Upper lobe of left lung (tissue), 6 donors: Measurements from ENCODE around the gene KRT2. TPM values are rescaled to one million over a fixed set of nuclear protein-coding genes. Genes with fewer than 3 reads are reported as not detected.

Experiments
- ATAC-seq, 2 donors: fragments of 200-7000 bp; cut with Tn5 transposase; one replicate each; pipeline ENCODE4 v1.9.1; 2022; ENCODE audit warnings: mild to moderate bottlenecking in 2 of 2, moderate library complexity in 2 of 2; ENCODE audit not compliant: low FRiP score in 2 of 2
- DNase-seq, 2 donors: peaks; one replicate each; pipeline ENCODE4 v3.0.0-alpha.2; 2019 to 2020
- H3K27ac ChIP-seq, 4 donors: fragments of 200-600 bp; sonication (generic); one replicate each; pipeline ENCODE4 v1.5.1; 2016 to 2019
- H3K27me3 ChIP-seq, 4 donors: fragments of 200-600 bp; sonication (generic); one replicate each; pipeline ENCODE4 v1.5.1; 2017 to 2019
- H3K36me3 ChIP-seq, 4 donors: fragments of 200-600 bp; sonication (generic); one replicate each; pipeline ENCODE4 v1.5.1; 2016 to 2019
- H3K4me1 ChIP-seq, 4 donors: fragments of 200-600 bp; sonication (generic); one replicate each; pipeline ENCODE4 v1.5.1; 2018 to 2019
- H3K4me3 ChIP-seq, 4 donors: fragments of 200-600 bp; sonication (generic); one replicate each; pipeline ENCODE4 v1.5.1; 2017 to 2019; ENCODE audit warnings: mild to moderate bottlenecking in 2 of 4, moderate library complexity in 1 of 4
- H3K9me3 ChIP-seq, 4 donors: fragments of 200-600 bp; sonication (generic); one replicate each; pipeline ENCODE4 v1.5.1; 2018 to 2019
- CTCF ChIP-seq, 6 experiments: fragments of 450-650 bp in 4 of 6; fragments of 200-600 bp in 2 of 6; sonication (generic) in 2 of 6; IDR thresholded peaks; one replicate each; pipeline ENCODE4 v1.5.1; 2016 to 2019; ENCODE audit warnings: antibody characterized with exemption in 6 of 6
- EP300 ChIP-seq, 4 donors: sonication (generic); formaldehyde crosslinking; IDR thresholded peaks; one replicate each; pipeline ENCODE4 v1.5.1; 2017; ENCODE audit warnings: antibody characterized with exemption in 4 of 4, control low read depth in 2 of 4
- POLR2A ChIP-seq, 4 donors: fragments of 450-650 bp; IDR thresholded peaks; one replicate each; pipeline ENCODE4 v1.5.1; 2016 to 2017; ENCODE audit warnings: antibody characterized with exemption in 4 of 4, mild to moderate bottlenecking in 2 of 4
- POLR2AphosphoS5 ChIP-seq, 2 donors: sonication (generic); formaldehyde crosslinking; IDR thresholded peaks; one replicate each; pipeline ENCODE4 v1.5.1; 2017; ENCODE audit warnings: antibody characterized with exemption in 2 of 2
- WGBS, 2 donors: methylation state at CpG; one replicate each; pipeline ENCODE4 v1.1.5; 2017 to 2018; 5-methylcytosine and 5-hydroxymethylcytosine counted together
- total RNA-seq, 6 donors: library from RNA; depleted of rRNA in 4 of 6; stranded (reverse); fragments of >200 nt in 4 of 6; gene quantifications; one replicate each; pipeline versions ENCODE4 v1.1.0 to v1.2.1, GENCODE V29; 2016 to 2021
- donor health status: DM: no; HTN: no; CAD: no; lungs with moderate emphysema.
- donor health status: DM: no; HTN: yes; CAD: no; lungs with severe emphysema.

Gene KRT2
- total RNA-seq, 6 donors from 2014 or later = not detected

DNA sequence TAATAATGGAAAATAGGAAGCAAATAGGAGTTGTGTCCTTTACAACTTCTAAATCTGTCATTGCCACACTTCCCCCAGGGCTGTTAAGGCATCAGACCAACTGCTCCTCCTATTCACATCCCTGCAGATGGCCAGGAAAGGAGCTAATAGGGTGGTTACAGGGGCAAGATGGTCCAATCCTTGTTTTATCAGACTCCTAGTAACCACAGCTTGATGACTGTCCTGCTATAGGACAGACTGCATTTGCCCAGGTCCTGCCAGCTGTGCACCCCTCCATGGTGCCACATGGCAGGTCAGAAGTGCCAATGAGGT is 10.9 kb upstream of the KRT2 start:
- Histone ChIP-seq H3K36me3 (no peaks in the 10 kb centered on the region), H3K9me3 (no peaks in the 10 kb centered on the region), H3K4me1 (no peaks in the 10 kb centered on the region), H3K27ac (no peak overlapping the region), H3K27me3 (no peaks in the 10 kb centered on the region), H3K4me3 (no peak overlapping the region)
- TF ChIP-seq POLR2AphosphoS5 (IDR thresholded peaks at IDR 0.05) = no peak
- no peak for TF ChIP-seq CTCF (IDR thresholded peaks at IDR 0.05)
- no peak for TF ChIP-seq POLR2A (IDR thresholded peaks at IDR 0.05)
- no peak for TF ChIP-seq EP300 (IDR thresholded peaks at IDR 0.05)
- DNase-seq (no peak), ATAC-seq (no peak)

DNA sequence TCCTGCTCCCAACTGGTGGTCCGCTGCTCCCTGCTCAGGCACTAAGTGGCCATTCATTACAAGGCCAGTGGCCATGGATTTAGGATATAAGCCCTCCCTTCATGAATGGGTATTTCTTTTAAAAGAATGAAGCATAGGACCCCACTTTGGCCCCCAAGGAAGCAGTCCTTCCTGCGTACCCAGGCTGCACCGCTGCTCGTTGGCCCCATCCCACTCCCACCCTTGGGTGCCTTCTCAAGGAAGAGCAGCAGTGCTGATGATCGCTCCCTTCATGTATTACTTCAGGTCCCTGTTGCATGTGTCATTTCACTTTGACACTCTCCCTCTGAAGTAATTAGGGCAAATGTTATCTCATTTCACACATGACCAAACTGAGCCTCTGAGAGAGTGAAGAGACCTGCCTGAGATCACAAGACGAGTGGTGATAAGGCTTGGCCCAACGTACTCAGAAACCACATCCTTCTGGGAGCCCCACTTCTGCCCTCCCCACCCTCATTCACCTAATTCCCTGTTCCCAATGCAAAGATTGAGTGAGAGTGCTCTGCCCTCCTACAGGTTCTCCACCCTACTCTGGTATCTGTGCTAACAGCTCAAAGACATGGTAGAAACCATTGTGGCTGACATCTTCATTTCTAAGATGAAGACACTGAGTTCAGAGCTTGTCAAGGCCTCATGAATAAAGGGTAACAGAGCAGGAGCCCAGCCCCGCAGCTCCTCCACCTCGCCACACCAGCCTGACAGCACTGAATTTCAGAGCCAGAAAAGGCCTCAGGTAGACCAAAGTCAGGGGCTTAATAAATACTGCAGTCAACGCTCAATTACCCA is 10.3 kb upstream of the KRT2 start:
- 63 to 72% methylated on average over 10 of the region's 10 CpGs for WGBS, 2 donors
- Histone ChIP-seq H3K36me3 (no peaks in the 10 kb centered on the region), H3K9me3 (no peaks in the 10 kb centered on the region), H3K27me3 (no peaks in the 10 kb centered on the region), H3K27ac (no peak overlapping the region), H3K4me1 (no peaks in the 10 kb centered on the region), H3K4me3 (no peak overlapping the region)
- ATAC-seq (no peak), DNase-seq (no peak)
- TF ChIP-seq POLR2A (IDR thresholded peaks at IDR 0.05) (no peak), POLR2AphosphoS5 (IDR thresholded peaks at IDR 0.05) (no peak), EP300 (IDR thresholded peaks at IDR 0.05) (no peak), CTCF (IDR thresholded peaks at IDR 0.05) (no peak)

DNA sequence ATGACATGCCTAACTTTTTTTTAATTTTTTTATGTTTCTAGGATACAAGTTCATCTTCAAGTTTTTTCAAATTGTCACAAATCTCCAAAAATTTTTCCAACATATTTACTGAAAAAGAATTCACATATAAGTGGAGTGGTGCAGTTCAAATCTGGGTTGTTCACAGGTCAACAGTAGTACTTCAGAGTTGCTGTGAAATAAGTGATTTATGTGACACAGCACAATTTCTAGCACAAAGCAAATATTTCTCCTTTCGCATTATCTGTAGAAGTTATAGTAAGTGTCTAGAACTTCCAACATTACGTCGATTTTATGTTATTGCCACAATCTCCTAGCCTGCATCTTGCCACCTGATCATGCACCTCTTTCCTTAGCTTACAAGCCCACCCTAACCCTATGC is 9.7 kb upstream of the KRT2 start:
- H3K4me3 ChIP-seq = no peak overlapping the region
- no peak overlapping the region for H3K27ac ChIP-seq
- DNase-seq = no peak
- no peaks in the 10 kb centered on the region for H3K9me3 ChIP-seq
- ATAC-seq = no peak
- H3K36me3 ChIP-seq = no peaks in the 10 kb centered on the region
- WGBS, 2 donors = 84 to 91% methylated on average over 3 of the region's 3 CpGs
- H3K27me3 ChIP-seq = no peaks in the 10 kb centered on the region
- TF ChIP-seq POLR2AphosphoS5 (IDR thresholded peaks at IDR 0.05) (no peak), EP300 (IDR thresholded peaks at IDR 0.05) (no peak), POLR2A (IDR thresholded peaks at IDR 0.05) (no peak), CTCF (IDR thresholded peaks at IDR 0.05) (no peak)
- no peaks in the 10 kb centered on the region for H3K4me1 ChIP-seq

DNA sequence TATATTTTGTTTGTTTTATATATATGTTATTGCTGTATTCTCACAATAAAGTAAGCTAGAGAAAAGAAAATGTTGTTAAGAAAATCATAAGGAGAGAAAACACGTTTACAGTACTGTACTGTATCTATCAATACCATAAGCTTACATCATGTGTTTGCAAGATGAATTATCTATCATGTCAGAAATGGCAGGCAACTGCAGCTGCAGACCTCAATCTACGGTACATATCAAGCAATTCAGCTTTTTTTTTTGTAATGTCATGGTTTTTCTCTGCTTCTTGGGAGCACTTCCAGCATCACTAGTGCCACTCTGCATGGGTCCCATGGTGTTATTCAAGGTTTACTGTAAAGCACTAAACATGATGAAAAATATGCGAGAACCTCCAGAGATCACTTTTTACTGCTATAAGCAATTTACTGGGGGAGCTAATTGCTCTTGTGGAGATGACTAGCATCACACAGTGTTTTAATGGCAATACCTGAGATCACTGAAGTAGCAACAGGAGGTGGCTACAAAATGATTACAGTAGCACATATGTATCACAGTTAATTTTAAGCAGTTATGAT is 9.0 kb upstream of the KRT2 start:
- Histone ChIP-seq H3K4me3 (no peak overlapping the region), H3K9me3 (no peaks in the 10 kb centered on the region), H3K36me3 (no peaks in the 10 kb centered on the region), H3K27me3 (no peaks in the 10 kb centered on the region), H3K27ac (no peak overlapping the region), H3K4me1 (no peaks in the 10 kb centered on the region)
- WGBS, 2 donors = 76 to 80% methylated on average over 3 of the region's 3 CpGs
- ATAC-seq (no peak), DNase-seq (no peak)
- TF ChIP-seq POLR2A (IDR thresholded peaks at IDR 0.05) = no peak
- TF ChIP-seq EP300 (IDR thresholded peaks at IDR 0.05) = no peak

DNA sequence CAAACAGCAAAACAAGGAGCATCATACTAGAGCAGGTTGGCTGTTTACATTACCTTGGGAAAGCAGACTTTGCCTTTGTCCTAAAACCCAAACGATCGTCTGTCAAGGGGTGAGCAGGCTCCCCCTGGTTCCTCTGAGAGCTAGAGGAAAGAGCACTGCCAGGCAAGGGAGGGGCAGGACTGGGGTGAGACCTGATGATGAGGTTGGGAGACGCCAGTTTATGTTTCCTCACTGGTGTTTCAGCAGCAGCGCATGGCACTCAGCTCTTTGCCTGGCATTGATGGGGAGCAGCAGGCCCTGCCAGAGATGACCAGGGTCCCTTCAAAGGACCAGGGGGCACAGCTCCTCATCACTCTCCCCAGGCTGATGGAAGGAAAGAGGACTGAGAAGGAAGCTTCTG is 7.9 kb upstream of the KRT2 start:
- TF ChIP-seq CTCF (IDR thresholded peaks at IDR 0.05) = no peak
- no peak for TF ChIP-seq POLR2AphosphoS5 (IDR thresholded peaks at IDR 0.05)
- no peak for TF ChIP-seq POLR2A (IDR thresholded peaks at IDR 0.05)
- TF ChIP-seq EP300 (IDR thresholded peaks at IDR 0.05) = no peak
- WGBS, 2 donors = 76 to 81% methylated on average over 4 of the region's 4 CpGs
- Histone ChIP-seq H3K4me3 (no peak overlapping the region), H3K4me1 (no peaks in the 10 kb centered on the region), H3K27ac (no peak overlapping the region), H3K9me3 (no peaks in the 10 kb centered on the region), H3K36me3 (no peaks in the 10 kb centered on the region), H3K27me3 (no peaks in the 10 kb centered on the region)
- ATAC-seq = no peak
- DNase-seq = no peak
